Activated B cell treated with CpG ODN at 0.5 μM for 24 hours (primary cell): ENCODE measurements around the gene CHMP4B. TPM values are rescaled to one million over a fixed set of nuclear protein-coding genes. Genes with fewer than 3 reads are reported as not detected.
A peak's percentile ranks its signal among the peaks of the same experiment; 100 is the strongest.

Experiments
- ATAC-seq: fragments of 200-7000 bp; cut with Tn5 transposase; one replicate; pipeline ENCODE4 v1.10.0; 2021; ENCODE audit warnings: low read depth, mild to moderate bottlenecking, moderate library complexity
- CTCF ChIA-PET: fragments of 350-600 bp; sonication (Branson Sonifier 250); formaldehyde crosslinking; loops from one replicate; lab custom pipeline; 2021; ENCODE audit warnings: antibody characterized with exemption; lab: Charles Lee
- POLR2A ChIA-PET: fragments of 350-600 bp; sonication (Branson Sonifier 250); formaldehyde crosslinking; loops from one replicate; lab custom pipeline; 2021; ENCODE audit warnings: antibody characterized with exemption; lab: Charles Lee
- DNase-seq: peaks from one replicate; pipeline ENCODE4 v3.0.0; 2022
- H3K27ac Mint-ChIP-seq: one replicate; pipeline ENCODE4 v1.8.0; 2020; ENCODE audit warnings: mixed read lengths
- H3K27me3 Mint-ChIP-seq: one replicate; pipeline ENCODE4 v1.8.0; 2021; ENCODE audit warnings: mixed read lengths
- H3K36me3 Mint-ChIP-seq: one replicate; pipeline ENCODE4 v1.8.0; 2021; ENCODE audit warnings: low read depth, mixed read lengths
- H3K4me1 Mint-ChIP-seq: one replicate; pipeline ENCODE4 v1.8.0; 2021; ENCODE audit warnings: mixed read lengths
- H3K4me3 Mint-ChIP-seq: one replicate; pipeline ENCODE4 v1.8.0; 2020; ENCODE audit warnings: mild to moderate bottlenecking, mixed read lengths
- H3K9me3 Mint-ChIP-seq: one replicate; pipeline ENCODE4 v1.8.0; 2020; ENCODE audit warnings: mixed read lengths
- CTCF ChIP-seq: fragments of 200-600 bp; IDR thresholded peaks from one replicate; pipeline ENCODE4 v1.8.0; 2022; ENCODE audit warnings: antibody characterized with exemption, mild to moderate bottlenecking
- intact Hi-C: fragments of 100-400 bp; cut with micrococcal nuclease; formaldehyde crosslinking; loops from one replicate; pipeline ENCODE4 v1.15.1; 2024
- total RNA-seq: library from RNA; stranded (reverse); gene quantifications from 2 replicates; pipeline ENCODE4 v1.2.3, GENCODE V29; 2022

CHMP4B gene
- total RNA-seq, 1 donor from 2014 or later: 116 TPM

DNA sequence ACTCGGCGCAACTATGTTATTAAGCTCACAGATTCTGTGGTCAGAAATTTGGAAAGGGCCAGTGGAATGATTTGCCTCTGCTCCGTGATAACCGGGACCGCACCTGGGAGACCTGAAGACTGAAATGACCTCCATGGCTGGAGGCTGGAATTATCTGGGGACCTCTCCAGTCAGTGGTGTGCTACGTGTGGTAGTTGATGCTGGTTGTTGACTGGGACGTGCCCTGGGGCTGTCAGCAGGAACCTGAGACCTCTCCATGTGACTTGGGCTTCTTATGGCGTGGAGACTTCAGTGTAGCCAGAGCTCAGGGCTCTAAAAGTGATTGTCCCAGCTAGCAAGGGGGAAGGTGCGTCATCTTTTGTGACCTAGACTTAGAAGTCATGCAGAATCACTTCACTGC, 50.3 kb downstream of the CHMP4B start:
- Mint-ChIP-seq H3K4me1 (peaks cover 32% of the 10 kb centered on the region), H3K9me3 (no peaks in the 10 kb centered on the region), H3K27ac (no peak overlapping the region), H3K27me3 (no peaks in the 10 kb centered on the region), H3K36me3 (peaks cover 22% of the 10 kb centered on the region), H3K4me3 (no peak overlapping the region)
- POLR2A ChIA-PET: no interaction called here
- CTCF ChIA-PET: interaction anchor here (1.5 to 2.3 kb wide), 3 partner anchors 22 to 208 kb away, joined by 5 to 7 read pairs (median 5); no protein-coding TSS in a partner anchor
- DNase-seq (no peak), ATAC-seq (no peak)
- intact Hi-C loops: no loop called here
- TF ChIP-seq CTCF: no peak

DNA sequence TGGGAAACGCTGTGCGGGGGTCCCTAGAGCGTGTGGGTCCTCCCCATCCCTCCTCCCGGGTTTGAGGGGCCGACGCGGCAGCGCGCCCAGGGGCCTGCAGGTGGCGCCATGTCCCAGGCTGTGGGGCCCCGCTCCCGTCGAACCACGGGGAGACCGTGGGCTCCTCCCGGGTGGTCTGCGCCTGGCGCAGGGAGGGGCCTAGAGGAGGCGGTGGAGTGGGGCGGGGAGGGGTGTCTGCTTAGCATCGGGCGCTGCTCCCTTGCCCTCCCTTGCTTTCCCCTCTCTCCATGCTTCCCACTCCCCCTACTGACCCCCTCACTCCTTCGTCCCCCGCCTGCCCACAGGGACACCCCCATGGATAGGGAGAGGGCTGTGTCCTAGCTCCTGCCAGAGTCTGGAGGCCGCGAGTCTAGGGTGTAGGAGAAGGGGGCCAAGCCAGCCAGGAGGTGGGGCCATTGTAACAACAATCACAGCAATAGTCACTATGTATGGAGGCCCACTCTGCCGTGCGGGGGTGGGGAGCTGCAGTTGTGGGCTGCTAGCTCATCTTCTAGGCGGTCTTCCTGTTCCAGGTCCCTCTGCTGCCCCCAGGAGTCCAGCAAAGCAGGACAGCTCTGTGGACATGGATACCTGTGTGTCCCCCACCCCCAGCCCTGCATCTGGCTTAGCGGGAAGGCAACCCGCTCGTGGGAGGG, 51.7 kb downstream of the CHMP4B start:
- H3K9me3 Mint-ChIP-seq: no peaks in the 10 kb centered on the region
- H3K36me3 Mint-ChIP-seq: peaks cover 10% of the 10 kb centered on the region
- DNase-seq: peak; percentile 54
- H3K27me3 Mint-ChIP-seq: no peaks in the 10 kb centered on the region
- ChIA-PET POLR2A (interaction anchor here (0.6 kb wide), 3 partner anchors 157 to 224 kb away, joined by 4 to 8 read pairs (median 6); no protein-coding TSS in a partner anchor), CTCF (interaction anchor here (0.8 to 2.7 kb wide), 7 partner anchors 9 to 266 kb away, joined by 3 to 21 read pairs (median 4); no protein-coding TSS in a partner anchor)
- peaks cover 26% of the 10 kb centered on the region for H3K4me1 Mint-ChIP-seq
- no peak for TF ChIP-seq CTCF
- intact Hi-C loops: loop anchor here (1.0 kb wide), 2 partner anchors 206 to 266 kb away; no protein-coding TSS in a partner anchor
- peak; percentile 60 for ATAC-seq
- H3K4me3 Mint-ChIP-seq: no peak overlapping the region
- no peak overlapping the region for H3K27ac Mint-ChIP-seq

DNA sequence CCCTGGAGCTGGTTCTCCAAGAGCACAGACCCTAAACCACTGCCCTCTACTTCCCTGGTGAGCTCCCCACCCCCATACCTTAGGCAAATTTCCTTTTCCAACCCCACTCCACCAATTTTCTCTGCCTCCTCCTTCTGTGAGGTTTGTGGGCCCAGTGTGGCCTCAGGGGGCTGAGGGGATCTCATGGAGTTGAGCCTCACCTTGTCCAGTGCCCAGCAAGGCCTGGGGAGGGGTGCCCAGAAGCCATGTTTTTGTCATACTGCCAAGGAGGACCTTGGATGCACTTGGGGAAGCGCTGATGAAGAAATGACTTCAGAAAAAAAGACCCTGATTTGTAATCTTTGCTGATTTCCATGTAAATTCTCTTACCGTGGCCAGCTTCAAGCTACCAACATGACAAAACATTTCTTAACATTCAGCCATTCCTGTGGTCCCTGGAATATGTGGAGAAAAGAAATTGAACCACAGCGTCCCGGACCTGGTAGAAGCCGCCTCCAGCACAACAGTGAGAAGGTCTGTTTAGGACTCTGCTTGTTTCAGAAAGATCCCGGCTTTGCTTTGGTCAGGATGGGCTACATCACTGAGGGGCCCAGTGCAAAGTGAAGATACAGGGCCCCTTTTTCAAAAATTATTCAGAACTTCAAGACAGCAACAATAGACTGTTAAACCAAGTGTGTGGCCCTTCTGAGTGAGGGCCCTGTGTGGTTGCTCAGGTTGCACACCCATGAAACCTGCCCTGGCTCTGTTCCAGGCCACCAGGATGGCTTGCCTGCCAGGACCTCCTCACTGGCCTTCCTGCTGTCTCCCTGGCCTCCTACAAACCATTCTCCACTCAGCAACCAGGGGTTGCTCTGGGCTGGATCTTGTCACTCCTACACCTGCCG, 52.5 kb downstream of the CHMP4B start:
- intact Hi-C loops: loop anchor here (1.0 kb wide), 2 partner anchors 206 to 266 kb away; no protein-coding TSS in a partner anchor

DNA sequence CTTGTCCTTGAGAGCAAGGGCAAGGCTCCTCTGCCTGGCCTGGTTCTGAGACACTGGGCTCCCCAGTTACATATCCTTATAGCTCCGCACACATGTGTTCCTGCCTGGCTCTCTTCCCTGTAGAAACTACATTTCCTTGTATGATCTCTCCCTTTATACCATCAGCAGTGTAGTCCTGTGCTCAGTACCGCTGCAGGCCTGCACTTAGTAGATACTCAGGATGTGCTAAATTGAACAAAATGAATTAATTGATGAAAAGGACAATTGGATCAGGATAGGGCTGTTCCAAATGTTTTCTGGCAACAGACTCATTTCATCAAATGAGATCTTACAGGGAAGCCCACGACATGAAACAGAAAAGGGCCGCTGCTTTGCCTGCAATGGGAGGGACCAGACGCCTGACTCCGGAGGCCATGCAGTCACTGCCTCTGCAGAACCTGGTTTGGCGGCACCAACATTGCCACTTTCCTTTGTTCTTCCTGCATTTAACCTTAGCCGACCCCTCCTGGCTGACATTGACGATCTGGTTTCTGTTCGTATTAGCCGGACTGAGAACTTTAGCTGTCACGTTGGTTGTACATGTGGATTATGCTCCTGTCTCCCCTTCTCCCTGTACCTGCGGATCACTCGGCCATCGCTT, 53.3 kb downstream of the CHMP4B start:
- no peaks in the 10 kb centered on the region for H3K27me3 Mint-ChIP-seq
- no peak for ATAC-seq
- no peaks in the 10 kb centered on the region for H3K9me3 Mint-ChIP-seq
- POLR2A ChIA-PET: no interaction called here
- H3K36me3 Mint-ChIP-seq: peaks cover 2% of the 10 kb centered on the region
- no peak overlapping the region for H3K27ac Mint-ChIP-seq
- H3K4me1 Mint-ChIP-seq: peaks cover 10% of the 10 kb centered on the region
- CTCF ChIA-PET: interaction anchor here (2.7 kb wide), 1 partner anchor 205 kb away, joined by 21 read pairs; no protein-coding TSS in a partner anchor
- no peak for TF ChIP-seq CTCF
- no peak overlapping the region for H3K4me3 Mint-ChIP-seq
- DNase-seq: no peak
- intact Hi-C loops: no loop called here

More for the DNA sequence above, 52.5 kb downstream of the CHMP4B start:
- Mint-ChIP-seq H3K4me1 (peaks cover 17% of the 10 kb centered on the region), H3K4me3 (no peak overlapping the region), H3K9me3 (no peaks in the 10 kb centered on the region), H3K27me3 (no peaks in the 10 kb centered on the region), H3K27ac (no peak overlapping the region), H3K36me3 (peaks cover 8% of the 10 kb centered on the region)
- CTCF ChIA-PET: interaction anchor here (0.8 to 2.7 kb wide), 7 partner anchors 37 to 266 kb away, joined by 3 to 21 read pairs (median 4); no protein-coding TSS in a partner anchor
- TF ChIP-seq CTCF: no peak
- POLR2A ChIA-PET: interaction anchor here (0.6 kb wide), 2 partner anchors 156 to 219 kb away, joined by 6 to 8 read pairs; no protein-coding TSS in a partner anchor
- DNase-seq (no peak), ATAC-seq (no peak)
